ENCODE results near the gene LMAN2.

Gene LMAN2

DNA sequence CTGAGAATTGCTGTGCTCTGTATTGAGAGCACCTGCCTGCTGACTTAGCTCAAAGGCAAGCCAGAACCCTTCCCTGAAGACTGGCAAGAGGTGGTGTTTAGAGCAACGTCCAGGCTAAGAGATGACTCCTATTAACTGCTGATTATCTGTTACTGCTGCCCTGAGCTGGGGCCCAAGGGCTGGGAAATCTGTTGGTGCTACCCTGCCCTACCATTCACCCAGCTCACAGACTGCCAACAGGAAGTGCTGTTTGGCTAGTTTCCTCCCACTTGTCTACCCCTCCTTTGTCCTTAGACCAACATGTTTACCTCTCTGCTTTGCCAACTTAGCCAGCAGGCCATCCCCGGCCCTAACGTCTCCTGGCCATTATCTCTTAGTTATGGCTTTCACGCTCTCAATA, 54.9 kb downstream of the LMAN2 start:
- Mint-ChIP-seq H3K4me3 (peak overlapping the region; percentile 20), H3K27me3 (ENCODE audit: low read depth) (no peaks in the 10 kb centered on the region), H3K27ac (peak overlapping the region; percentile 69), H3K36me3 (ENCODE audit: low read depth) (peaks cover 58% of the 10 kb centered on the region), H3K9me3 (no peaks in the 10 kb centered on the region), H3K4me1 (ENCODE audit: low read depth) (peaks cover 48% of the 10 kb centered on the region)

DNA sequence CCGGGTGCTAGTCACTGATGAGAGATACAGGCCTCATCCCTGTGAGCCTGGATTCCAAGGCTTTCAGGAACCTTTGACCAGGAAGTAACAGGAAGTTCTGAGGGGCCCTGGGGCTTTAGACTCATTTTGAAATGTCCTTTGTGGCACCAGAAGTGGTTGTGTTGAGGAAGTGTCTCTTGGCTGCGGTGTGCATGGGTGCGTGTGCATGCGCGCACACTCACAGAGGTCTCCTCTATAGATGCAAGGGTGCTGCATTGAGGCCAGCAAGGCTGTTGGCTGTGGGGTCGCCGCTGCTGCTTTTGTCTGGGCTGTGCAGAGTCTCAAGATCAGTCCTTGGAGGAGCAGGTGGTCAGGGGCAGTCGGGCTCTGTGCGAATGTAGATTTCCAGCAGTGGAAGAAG, 55.5 kb downstream of the LMAN2 start:
- H3K9me3 Mint-ChIP-seq: no peaks in the 10 kb centered on the region
- peaks cover 43% of the 10 kb centered on the region for H3K4me1 Mint-ChIP-seq (ENCODE audit: low read depth)
- H3K4me3 Mint-ChIP-seq: peak overlapping the region; percentile 35
- H3K36me3 Mint-ChIP-seq (ENCODE audit: low read depth): peaks cover 56% of the 10 kb centered on the region
- no peaks in the 10 kb centered on the region for H3K27me3 Mint-ChIP-seq (ENCODE audit: low read depth)
- H3K27ac Mint-ChIP-seq: peak overlapping the region; percentile 74

DNA sequence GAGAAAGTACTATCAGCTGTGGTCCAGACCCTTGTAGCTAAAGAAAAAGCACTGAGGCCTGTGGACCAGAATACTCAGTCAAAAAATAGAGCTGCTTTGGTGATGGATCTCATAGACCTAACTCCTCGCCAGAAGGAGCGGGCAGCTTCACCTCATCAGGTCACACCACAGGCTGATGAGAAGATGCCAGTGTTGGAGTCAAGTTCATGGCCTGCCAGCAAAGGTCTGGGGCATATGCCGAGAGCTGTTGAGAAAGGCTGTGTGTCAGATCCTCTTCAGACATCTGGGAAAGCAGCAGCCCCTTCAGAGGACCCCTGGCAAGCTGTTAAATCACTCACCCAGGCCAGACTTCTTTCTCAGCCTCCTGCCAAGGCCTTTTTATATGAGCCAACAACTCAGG, 56.8 kb downstream of the LMAN2 start:
- Mint-ChIP-seq H3K9me3 (no peaks in the 10 kb centered on the region), H3K4me1 (ENCODE audit: low read depth) (peaks cover 32% of the 10 kb centered on the region), H3K36me3 (ENCODE audit: low read depth) (peaks cover 47% of the 10 kb centered on the region), H3K27ac (no peak overlapping the region), H3K4me3 (no peak overlapping the region), H3K27me3 (ENCODE audit: low read depth) (no peaks in the 10 kb centered on the region)

DNA sequence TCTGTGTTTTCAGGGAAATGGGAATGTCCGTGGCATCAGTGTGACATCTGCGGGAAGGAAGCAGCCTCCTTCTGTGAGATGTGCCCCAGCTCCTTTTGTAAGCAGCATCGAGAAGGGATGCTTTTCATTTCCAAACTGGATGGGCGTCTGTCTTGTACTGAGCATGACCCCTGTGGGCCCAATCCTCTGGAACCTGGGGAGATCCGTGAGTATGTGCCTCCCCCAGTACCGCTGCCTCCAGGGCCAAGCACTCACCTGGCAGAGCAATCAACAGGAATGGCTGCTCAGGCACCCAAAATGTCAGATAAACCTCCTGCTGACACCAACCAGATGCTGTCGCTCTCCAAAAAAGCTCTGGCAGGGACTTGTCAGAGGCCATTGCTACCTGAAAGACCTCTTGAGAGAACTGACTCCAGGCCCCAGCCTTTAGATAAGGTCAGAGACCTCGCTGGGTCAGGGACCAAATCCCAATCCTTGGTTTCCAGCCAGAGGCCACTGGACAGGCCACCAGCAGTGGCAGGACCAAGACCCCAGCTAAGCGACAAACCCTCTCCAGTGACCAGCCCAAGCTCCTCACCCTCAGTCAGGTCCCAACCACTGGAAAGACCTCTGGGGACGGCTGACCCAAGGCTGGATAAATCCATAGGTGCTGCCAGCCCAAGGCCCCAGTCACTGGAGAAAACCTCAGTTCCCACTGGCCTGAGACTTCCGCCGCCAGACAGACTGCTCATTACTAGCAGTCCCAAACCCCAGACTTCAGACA, 57.5 kb downstream of the LMAN2 start:
- H3K27ac Mint-ChIP-seq: no peak overlapping the region

DNA sequence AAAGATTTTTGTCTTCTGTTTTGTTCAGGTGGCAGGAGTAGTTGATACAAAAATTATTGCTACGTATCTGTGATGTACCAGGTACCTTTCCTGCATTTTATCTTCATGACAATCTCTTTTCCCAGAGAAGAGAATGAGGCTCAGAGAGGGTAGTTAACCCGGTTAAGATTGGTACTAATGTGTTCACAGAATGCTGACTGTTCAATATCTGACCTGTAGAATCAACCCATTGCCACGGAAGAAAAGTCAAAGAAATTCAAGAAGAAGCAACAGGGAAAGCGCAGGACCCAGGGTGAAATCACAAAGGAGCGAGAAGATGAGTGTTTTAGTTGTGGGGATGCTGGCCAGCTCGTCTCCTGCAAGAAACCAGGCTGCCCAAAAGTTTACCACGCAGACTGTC, 59.7 kb downstream of the LMAN2 start:
- H3K9me3 Mint-ChIP-seq: no peaks in the 10 kb centered on the region
- no peak overlapping the region for H3K4me3 Mint-ChIP-seq
- H3K27ac Mint-ChIP-seq: no peak overlapping the region
- no peaks in the 10 kb centered on the region for H3K27me3 Mint-ChIP-seq (ENCODE audit: low read depth)
- H3K4me1 Mint-ChIP-seq (ENCODE audit: low read depth): peaks cover 16% of the 10 kb centered on the region
- H3K36me3 Mint-ChIP-seq (ENCODE audit: low read depth): peaks cover 49% of the 10 kb centered on the region

More for the DNA sequence above, 57.5 kb downstream of the LMAN2 start:
- Mint-ChIP-seq H3K4me1 (ENCODE audit: low read depth) (peaks cover 26% of the 10 kb centered on the region), H3K36me3 (ENCODE audit: low read depth) (peaks cover 52% of the 10 kb centered on the region), H3K4me3 (no peak overlapping the region), H3K27me3 (ENCODE audit: low read depth) (no peaks in the 10 kb centered on the region), H3K9me3 (no peaks in the 10 kb centered on the region)

DNA sequence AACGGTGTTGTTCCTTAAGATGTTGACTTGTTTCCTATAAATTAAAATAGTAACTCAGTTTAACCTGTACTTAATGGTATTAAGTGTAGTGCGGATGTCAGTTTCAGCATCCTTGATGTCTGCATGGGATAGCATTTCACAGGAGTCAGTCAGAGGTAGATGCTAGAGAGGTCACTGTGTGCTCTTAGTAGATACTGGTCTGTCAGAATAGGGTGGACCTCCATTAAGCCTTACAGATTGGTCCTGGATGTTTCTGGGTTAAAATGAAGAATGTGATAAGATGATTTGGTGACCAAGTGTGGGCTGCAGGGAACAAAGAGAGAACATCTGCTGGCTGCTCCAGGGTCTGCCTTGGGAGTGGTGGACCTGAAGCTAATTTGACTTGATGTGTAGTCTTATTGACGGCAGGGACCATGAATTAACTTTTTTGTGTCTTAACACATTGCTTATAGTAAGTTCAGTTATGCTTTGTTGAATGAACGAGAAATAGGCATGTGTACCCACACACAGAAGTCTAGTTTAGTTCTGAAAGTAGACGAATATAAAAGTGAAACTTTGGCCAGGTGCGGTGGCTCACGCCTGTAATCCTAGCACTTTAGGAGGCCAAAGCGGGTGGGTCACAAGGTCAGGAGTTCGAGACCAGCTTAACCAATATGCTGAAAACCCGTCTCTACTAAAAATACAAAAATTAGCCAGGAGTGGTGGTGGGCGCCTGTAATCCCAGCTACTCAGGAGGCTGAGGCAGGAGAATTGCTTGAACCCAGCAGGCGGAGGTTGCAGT, 60.5 kb downstream of the LMAN2 start:
- H3K27ac Mint-ChIP-seq: no peak overlapping the region
- peaks cover 43% of the 10 kb centered on the region for H3K36me3 Mint-ChIP-seq (ENCODE audit: low read depth)
- peaks cover 11% of the 10 kb centered on the region for H3K4me1 Mint-ChIP-seq (ENCODE audit: low read depth)
- no peak overlapping the region for H3K4me3 Mint-ChIP-seq
- H3K9me3 Mint-ChIP-seq: no peaks in the 10 kb centered on the region
- H3K27me3 Mint-ChIP-seq (ENCODE audit: low read depth): no peaks in the 10 kb centered on the region

DNA sequence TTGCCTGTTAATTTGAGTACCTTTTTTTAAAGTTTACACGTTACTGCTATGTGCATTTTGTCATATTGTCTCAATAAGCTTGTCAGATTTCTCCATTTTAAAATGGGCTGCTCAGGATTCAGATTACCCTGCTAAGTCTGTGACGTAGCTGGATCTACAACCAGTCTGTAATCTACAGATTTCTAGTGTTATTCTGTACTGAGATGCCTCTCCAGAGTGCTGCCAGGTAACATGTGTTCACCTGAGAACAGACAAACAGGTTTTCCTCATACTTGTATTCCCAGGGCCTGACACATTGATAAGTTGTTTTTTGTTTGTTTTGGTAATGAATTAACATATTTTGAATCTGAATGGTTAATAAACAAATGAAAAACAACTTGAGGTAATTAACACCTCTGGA, 63.3 kb downstream of the LMAN2 start:
- Mint-ChIP-seq H3K36me3 (ENCODE audit: low read depth) (peaks cover 33% of the 10 kb centered on the region), H3K4me3 (no peak overlapping the region), H3K27ac (no peak overlapping the region)

More for the DNA sequence above, 63.3 kb downstream of the LMAN2 start:
- Mint-ChIP-seq H3K27me3 (ENCODE audit: low read depth) (no peaks in the 10 kb centered on the region), H3K4me1 (ENCODE audit: low read depth) (peaks cover 4% of the 10 kb centered on the region), H3K9me3 (no peaks in the 10 kb centered on the region)
